Bronchial epithelial cell (primary cell): ENCODE results near the gene SIRT3. TPM values are rescaled to one million over a fixed set of nuclear protein-coding genes. Genes with fewer than 3 reads are reported as not detected.

Source experiments
- DNase-seq: peaks from one replicate; pipeline ENCODE4 v3.0.0-alpha.2; 2010; ENCODE audit warnings: low read depth
- FAIRE-seq: peaks from 2 replicates; lab custom pipeline; 2011; peaks lifted over from hg19 to GRCh38; lab: Jason Lieb, UNC
- H3K27me3 ChIP-seq: 2 replicates; pipeline ENCODE4 v1.5.1; 2011; ENCODE audit warnings: low read length; ENCODE audit not compliant: control insufficient read depth, insufficient read depth
- H3K36me3 ChIP-seq: 2 replicates; pipeline ENCODE4 v1.5.1; 2011; ENCODE audit warnings: low read length; ENCODE audit not compliant: control insufficient read depth, insufficient read depth
- H3K4me3 ChIP-seq: 2 replicates; pipeline ENCODE4 v1.5.1; 2011; ENCODE audit warnings: mild to moderate bottlenecking, low read depth, low read length, control low read depth
- total RNA-seq: library from RNA; depleted of rRNA; stranded (reverse); fragments of >200 nt; gene quantifications from 2 replicates; pipeline ENCODE4 v1.2.1, GENCODE V29; 2014
- TF ChIP-seq, protein P1 (sequence below): IDR thresholded peaks from 2 replicates; pipeline ENCODE4 v1.5.1; 2011; ENCODE audit warnings: mild to moderate bottlenecking, moderate library complexity, low read length, control low read depth, inconsistent platforms; ENCODE audit not compliant: insufficient read depth, severe bottlenecking

SIRT3 gene
- total RNA-seq, 1 donor from 2014 or later = 7.9 TPM

DNA sequence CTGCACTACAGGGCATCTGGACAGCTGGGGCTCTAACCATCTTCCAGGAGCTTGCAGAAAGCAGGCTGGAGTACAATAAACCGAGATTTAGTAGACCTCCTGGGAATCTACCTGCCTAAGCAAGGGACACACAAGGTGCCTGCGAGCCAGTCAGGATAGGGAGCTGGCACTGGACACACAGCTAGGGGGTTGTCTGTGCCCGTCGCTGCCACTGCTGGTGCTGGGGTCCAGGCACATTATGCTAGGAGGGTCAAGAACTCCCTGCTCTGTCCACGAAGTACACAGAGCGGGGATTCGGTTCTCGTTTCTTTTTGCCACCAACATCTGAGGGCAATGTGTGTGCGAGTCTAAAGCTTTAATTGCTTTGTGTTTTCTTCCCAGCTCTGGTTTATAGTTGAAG is 24.4 kb downstream of the SIRT3 start:
- TF ChIP-seq, protein P1, sequence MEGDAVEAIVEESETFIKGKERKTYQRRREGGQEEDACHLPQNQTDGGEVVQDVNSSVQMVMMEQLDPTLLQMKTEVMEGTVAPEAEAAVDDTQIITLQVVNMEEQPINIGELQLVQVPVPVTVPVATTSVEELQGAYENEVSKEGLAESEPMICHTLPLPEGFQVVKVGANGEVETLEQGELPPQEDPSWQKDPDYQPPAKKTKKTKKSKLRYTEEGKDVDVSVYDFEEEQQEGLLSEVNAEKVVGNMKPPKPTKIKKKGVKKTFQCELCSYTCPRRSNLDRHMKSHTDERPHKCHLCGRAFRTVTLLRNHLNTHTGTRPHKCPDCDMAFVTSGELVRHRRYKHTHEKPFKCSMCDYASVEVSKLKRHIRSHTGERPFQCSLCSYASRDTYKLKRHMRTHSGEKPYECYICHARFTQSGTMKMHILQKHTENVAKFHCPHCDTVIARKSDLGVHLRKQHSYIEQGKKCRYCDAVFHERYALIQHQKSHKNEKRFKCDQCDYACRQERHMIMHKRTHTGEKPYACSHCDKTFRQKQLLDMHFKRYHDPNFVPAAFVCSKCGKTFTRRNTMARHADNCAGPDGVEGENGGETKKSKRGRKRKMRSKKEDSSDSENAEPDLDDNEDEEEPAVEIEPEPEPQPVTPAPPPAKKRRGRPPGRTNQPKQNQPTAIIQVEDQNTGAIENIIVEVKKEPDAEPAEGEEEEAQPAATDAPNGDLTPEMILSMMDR = no peak
- Histone ChIP-seq H3K27me3 (no peaks in the 10 kb centered on the region), H3K36me3 (peaks cover 40% of the 10 kb centered on the region), H3K4me3 (no peak overlapping the region)
- FAIRE-seq = no peak
- DNase-seq = no peak

DNA sequence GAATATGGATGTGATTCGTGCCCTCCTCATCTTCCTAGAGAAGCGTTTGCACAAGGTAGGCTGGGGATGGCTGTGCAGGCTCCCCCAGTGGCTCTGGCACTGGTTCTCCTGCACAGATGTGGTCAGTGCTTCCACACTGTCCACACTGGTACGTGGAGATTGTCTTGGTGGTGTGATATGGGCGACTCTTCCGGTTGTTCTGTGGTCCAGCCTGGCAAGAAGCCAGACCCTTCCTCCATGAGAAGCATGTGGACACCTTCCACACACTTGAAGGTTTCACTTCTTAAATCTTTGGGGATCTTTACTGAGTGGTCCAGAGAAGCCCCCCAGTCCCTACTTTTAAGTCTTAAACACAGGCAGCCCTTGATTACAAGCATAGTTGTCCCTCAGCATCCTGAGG is 24.8 kb downstream of the SIRT3 start:
- DNase-seq (no peak), FAIRE-seq (no peak)
- Histone ChIP-seq H3K36me3 (peaks cover 40% of the 10 kb centered on the region), H3K4me3 (no peak overlapping the region), H3K27me3 (no peaks in the 10 kb centered on the region)
- TF ChIP-seq, protein P1 = no peak

DNA sequence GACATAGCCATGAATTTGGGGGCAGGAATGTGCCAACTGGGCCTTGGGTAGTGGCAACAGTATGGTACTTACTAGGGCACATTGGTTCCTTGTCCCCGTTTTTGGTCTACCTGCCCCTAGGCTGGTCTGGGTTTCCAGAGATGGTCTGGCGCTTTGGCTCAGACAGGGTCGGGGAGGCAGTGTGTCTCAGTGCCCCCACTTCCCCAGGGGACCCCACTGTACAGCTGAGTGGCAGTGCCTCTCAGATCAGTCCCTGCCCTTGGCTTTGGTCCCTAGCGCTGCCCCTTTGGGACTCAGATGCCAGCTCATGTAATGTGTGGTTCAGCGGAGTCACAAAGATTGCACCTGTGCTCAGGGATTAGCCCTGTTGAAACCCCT is 25.4 kb downstream of the SIRT3 start:
- FAIRE-seq (no peak), DNase-seq (no peak)
- Histone ChIP-seq H3K36me3 (peaks cover 41% of the 10 kb centered on the region), H3K27me3 (no peaks in the 10 kb centered on the region), H3K4me3 (no peak overlapping the region)
- TF ChIP-seq, protein P1 = no peak

DNA sequence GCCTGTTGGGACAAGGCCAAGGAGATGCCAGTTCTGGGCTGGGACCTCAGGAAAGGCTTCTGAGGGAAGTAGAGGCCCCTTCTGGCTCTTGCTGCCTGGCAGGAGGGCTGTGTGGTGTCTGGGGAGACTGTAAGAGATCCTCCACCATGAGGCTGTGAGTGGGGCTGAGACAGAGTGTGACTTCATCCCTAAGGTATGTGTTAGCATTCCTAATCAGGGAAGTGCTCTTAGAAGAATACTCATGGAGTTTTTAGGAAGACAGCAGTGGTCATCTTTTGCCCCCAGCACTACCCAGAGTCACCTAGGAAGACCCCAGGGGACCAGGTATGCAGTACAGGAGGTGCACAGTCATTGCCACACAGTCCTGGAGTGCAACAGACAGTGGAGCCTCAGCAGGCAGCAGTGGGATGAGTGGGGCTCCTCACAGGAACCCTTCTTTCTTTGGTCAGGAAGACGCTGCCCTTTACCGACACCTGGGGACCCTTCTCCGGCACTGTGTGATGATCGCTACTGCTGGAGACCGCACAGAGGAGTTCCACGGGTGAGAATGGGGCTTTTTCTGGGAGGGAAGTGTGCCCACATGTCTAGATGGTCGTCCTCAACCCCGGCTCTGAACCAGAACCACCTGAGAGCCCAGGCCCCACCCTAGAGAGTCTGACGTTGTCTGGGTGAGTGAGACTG is 25.9 kb downstream of the SIRT3 start:
- Histone ChIP-seq H3K27me3 (no peaks in the 10 kb centered on the region), H3K4me3 (no peak overlapping the region), H3K36me3 (peaks cover 44% of the 10 kb centered on the region)
- DNase-seq = peak; percentile 75
- TF ChIP-seq, protein P1 = no peak
- FAIRE-seq = no peak

DNA sequence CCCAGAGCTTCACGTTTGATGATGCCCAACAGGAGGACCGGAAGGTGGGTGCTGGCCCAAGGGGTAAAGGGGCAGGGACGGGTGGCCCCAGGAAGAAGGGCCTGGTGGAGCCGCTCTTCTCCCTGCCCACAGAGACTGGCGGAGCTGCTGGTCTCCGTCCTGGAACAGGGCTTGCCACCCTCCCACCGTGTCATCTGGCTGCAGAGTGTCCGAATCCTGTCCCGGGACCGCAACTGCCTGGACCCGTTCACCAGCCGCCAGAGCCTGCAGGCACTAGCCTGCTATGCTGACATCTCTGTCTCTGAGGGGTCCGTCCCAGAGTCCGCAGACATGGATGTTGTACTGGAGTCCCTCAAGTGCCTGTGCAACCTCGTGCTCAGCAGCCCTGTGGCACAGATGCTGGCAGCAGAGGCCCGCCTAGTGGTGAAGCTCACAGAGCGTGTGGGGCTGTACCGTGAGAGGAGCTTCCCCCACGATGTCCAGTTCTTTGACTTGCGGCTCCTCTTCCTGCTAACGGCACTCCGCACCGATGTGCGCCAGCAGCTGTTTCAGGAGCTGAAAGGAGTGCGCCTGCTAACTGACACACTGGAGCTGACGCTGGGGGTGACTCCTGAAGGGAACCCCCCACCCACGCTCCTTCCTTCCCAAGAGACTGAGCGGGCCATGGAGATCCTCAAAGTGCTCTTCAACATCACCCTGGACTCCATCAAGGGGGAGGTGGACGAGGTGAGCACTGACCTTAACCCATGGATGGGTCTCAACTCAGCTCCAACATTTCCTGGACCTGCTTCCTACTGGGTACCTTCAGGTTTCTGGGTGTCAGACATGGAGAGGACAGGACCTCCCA is 26.6 kb downstream of the SIRT3 start:
- Histone ChIP-seq H3K4me3 (peak overlapping the region; percentile 91), H3K27me3 (no peaks in the 10 kb centered on the region), H3K36me3 (peaks cover 50% of the 10 kb centered on the region)
- DNase-seq = no peak
- TF ChIP-seq, protein P1 = no peak
- no peak for FAIRE-seq
